Activated CD8-positive, alpha-beta memory T cell treated with anti-CD3 and anti-CD28 coated beads, Interleukin-2, amount 50 U/mL, for 48 hours (primary cell): ENCODE data around the gene TNFRSF25.
A peak's percentile ranks its signal among the peaks of the same experiment; 100 is the strongest.
"Not testable (repeated sequence)": the region's sequence is repeated elsewhere in the genome, so short reads cannot be mapped to it uniquely, and the experiment has no call there.

ENCODE experiments used
- DNase-seq: peaks from one replicate; pipeline ENCODE4 v3.0.0-alpha.2; 2020

Gene TNFRSF25

GRCh38 chr1:6467744-6468688, 2.0 kb upstream of the TNFRSF25 start:
- DNase-seq, result no peak

- DNase-seq, result no peak
These were observed 1.3 kb upstream of the TNFRSF25 start for GRCh38 chr1:6467224-6467623.

DNA sequence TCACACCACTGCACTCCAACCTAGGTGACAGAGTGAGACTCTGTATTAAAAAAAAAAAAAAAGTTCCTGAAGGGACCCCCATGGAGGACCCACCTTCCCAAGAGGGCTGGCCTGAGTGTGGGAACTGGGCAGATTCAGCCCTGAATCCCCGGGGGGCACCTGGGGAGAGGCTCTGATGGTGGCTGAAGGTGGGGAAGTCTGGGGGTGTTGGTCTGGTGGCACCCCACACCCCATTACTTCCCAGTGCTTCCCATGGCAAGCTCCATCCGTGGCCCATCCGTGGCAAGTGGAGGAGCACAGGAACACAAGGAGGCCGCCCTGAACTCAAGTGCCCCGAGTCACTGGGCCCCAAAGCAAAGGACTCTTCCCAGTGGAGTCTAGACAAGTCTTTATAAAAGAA, 778 bp upstream of the TNFRSF25 start:
- DNase-seq, result no peak

DNA sequence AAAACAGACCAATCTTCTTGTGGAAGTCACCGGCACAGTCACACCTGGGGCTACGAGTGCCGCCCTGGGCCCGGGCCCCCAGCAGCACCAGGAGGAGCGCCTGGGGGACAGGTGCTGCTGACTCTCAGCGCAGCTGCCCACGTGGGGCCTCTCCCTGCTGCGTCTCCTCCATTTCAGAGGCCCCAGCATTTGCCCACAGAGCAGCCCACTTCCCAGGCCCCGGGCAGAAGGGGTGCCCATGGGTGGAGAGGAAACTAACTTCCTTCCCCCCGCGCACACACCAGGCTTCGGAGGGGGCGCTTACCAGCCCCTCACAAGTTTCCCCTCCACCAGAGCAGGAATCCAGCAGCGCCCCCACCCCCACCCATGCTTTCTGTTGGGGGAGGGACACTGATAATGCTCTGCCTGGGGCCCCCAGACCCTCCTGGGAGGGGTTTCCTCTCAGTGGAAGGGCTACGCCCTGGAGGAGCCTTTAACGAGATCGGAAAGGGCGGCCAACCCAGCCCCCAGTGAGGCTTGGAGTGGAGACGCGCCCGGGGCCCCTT, 440 bp downstream of the TNFRSF25 start:
- peak; percentile 76 for DNase-seq

DNA sequence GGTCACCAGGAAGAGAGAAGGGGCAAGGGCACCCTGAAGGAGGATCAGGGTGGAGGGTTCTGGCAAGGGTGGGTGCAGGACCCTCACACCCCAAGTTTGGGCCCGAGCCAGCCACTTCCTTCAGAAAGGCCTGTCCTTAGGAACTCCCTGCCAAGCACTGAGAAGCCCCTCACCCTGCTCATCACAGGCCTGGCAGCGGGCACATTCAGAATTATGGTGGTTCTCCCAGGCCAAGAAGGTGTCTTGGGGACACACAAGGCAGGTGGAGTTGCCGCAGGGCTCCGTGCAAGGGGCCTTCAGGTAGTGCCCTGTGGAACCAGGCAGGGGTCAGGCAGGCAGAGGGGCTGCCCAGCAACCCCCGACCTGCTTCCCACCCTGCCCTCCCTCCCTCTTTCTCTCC, 1.1 kb downstream of the TNFRSF25 start:
- DNase-seq, result no peak

- no peak for DNase-seq
These were observed 1.5 kb downstream of the TNFRSF25 start for GRCh38 chr1:6464514-6464836.

- DNase-seq, result no peak
These were observed 2.9 kb downstream of the TNFRSF25 start for GRCh38 chr1:6463120-6463412.

GRCh38 chr1:6462412-6463119, 3.4 kb downstream of the TNFRSF25 start:
- DNase-seq, result no peak

- DNase-seq, result no peak
These were observed 4.2 kb downstream of the TNFRSF25 start for GRCh38 chr1:6461538-6462411.

DNA sequence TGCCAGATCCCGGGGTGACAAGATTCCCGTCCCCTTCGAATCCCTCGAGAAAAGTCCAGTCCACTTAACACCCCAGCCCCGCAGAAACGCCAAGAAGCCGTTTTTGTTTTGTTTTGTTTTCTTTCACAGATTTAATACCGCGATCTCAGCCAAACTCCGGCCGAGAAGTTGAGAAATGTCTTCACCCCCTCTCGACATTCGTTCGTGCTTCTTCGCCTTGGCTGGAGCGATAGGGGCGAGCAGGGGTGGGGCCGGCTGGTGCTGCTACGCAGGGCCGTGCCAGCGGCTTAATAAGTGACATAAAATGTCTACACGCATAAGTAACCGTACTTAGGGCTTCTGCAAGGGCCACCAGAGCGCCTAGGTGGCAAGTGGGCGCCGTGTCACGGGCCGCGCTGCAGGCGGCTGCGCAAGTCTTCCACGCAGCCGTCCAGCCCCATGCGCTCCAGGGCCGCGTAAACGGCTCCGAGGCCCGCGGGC, 4.9 kb downstream of the TNFRSF25 start:
- no peak for DNase-seq

- peak; percentile 85 for DNase-seq
These were observed 5.5 kb downstream of the TNFRSF25 start for GRCh38 chr1:6460301-6461050.

DNA sequence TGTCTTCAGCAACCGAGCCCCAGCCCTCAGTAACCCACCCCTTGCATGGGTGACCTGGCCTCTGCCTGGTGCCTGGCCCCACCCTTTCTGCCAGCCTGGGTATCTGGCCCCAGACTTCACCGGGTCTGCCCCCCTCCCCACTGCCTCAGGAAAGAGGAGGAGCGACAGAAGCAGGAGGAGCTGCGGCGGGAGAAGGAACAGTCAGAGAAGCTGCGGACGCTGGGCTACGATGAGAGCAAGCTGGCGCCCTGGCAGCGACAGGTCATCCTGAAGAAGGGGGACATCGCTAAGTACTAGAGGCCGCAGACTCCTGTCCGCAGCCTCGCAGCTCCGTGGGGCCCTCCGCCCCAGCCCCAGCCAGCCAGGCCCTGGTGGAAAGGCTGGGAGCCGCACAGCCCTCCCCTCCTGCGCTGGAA, 6.1 kb downstream of the TNFRSF25 start:
- DNase-seq, result no peak

DNA sequence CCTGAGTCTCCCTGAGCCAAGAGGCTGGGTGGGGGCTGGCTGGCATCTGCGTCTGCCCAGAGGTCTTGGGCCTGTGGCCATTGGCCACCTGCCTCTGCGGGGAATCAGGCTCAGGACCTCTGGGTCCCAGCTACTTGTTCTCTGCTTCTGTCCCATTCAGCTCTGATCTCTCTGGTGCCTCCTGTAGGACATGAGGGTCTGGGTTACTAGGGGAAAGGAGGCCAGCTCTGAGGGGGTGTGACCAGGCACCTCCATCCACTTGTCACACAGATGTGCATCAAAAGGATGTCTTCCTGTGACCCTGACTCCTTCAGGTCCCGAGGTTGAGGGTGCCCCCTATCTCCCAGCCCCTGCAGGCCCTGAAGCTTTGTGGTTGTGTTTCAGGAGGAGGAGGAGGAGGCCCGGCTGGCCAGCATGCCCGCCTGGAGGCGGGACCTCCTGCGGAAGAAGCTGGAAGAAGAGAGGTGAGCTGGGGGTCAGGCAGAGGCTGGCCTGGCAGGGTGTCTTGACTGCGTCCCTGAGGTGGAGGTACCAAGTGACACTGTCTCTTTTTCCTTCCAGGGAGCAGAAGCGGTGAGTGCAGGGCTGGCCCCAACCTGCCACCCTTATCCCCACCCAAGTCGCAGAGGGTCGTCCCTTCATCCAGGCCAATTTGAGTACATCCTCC, 9.0 kb downstream of the TNFRSF25 start:
- DNase-seq, result no peak

DNA sequence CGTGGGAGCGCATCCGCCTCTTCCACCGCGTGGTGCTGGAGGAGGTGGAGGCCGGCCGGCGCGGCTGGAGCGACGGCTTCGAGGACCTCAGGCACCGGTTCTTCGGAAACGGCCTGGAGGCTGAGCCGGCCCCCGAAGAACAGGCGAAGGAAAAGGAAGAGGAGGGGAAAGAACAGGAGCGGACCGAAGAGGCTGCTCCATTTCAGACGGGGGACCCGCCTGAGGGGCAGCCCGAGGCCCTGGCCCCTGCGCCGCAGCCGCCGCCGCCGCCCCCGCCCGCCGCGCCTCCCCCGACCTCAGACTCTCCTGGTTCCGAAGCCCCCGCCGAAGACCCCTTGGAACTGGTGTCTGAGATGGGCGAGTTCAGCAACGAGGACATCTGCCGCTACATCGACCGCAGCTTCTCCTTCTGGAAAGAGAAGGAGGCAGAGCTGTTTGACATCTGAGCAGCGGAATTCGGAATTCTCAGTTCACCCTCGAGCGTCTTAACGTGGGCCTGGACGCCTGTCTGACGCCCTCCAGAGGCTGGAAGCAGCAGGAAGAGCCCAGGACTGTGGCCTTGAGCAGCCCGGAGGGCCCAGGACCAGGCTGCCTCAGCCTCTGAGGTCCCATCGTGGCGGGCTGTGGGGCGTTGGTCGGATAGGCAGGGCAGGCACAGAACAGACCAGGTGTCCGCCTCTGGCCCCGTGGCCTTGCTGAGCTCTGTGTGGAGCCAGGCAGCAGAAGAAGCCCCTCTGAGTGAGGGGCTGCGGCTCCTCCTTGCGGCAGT, 10.0 kb downstream of the TNFRSF25 start:
- not testable (repeated sequence) for DNase-seq

GRCh38 chr1:6454856-6455751, 10.9 kb downstream of the TNFRSF25 start:
- DNase-seq, result no peak

DNA sequence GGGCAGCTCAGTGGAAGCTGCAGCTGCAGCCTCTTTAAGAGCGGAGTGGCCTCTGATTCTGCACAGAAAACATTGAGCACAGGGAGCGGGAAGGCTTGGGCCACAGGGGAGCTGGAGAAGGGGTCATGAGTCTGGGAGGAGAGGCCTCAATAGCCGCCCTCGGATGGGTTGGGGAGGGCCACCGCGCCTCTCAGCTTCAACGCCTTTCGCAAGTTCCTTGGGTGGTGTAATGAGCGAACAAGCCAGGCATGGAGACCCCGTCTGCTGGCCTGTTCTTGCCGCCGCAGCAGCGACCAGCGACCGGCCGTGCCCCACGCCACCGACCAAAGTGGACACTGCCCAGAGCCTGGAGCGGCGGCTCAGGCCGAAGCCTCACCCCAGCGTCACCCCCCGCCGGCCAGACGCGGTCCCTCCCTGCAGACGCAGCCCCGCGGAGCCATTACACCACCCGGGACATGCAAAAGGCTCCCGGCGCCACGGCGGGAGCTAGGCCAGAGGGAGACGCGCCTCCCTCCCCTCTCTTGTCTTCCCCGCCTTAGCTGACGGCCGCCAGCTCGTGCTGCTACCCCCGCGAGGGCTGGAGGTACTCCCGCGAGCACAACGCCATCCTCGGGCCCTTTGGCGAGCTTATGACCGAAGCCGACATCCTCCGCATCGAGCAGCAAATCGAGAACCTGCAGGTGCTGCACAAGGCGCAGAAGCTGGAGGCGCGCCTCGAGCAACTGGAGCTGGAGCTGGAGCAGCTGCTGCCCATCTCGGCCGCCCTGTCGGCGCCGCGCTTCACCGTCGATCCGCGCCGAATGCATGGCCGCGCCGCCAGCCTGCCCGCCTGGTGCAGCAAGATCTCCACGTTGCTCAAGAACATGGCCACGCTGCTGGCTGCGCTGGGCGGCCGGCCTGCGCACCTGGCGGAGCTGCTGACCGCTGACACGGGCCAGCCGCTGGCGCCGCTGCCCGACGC, 11.8 kb downstream of the TNFRSF25 start:
- not testable (repeated sequence) for DNase-seq

DNA sequence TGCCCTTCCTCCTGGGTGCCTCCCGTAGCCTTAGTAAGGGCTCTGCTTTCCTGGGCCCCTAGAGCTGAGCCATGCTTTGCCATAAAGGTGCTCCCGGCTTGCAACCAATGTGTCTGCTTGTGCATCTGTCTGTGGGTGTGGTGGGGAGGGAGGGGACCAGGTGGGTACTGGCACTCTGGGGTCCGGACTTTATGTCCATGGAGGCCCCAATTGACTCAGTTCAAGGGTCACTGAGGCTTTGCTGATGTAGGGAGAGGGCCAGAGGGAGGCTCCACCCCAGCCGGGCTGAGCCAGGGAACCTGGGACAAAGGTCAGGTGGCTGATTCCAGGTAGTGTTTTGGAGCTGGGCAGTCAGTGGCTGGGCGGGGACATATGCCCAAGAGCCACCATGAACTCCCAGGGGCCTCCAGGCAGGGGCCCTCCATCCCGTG, 15.0 kb downstream of the TNFRSF25 start:
- no peak for DNase-seq

- not testable (repeated sequence) for DNase-seq
These were observed 15.5 kb downstream of the TNFRSF25 start for GRCh38 chr1:6450486-6450885.
